ENCODE measurements around the gene MYRFL. TPM values are rescaled to one million over a fixed set of nuclear protein-coding genes. Genes with fewer than 3 reads are reported as not detected.

The MYRFL gene
- total RNA-seq, 8 experiments from 2014 or later: 0.18 to 0.57 (median 0.33) TPM; not detected in 3

DNA sequence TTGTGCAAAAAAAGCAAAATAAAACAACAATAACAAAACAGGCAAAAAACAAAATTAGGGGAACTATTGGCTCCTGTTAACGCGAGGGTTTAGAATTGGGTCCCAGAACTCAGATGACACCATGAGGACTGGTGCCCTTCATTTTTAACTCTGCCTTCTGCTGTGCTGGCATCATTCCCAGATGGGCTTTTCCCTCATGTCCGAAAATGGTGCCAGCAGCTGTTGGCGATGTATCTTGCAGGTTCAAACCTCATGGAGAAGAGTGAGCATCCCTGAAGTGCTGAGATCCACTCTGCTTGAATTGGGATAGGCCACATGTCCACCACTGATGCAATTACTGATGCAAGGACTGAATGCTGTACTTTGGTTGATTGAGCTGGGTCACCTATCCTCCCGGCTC, 61.1 kb downstream of the MYRFL start:
- ATAC-seq (replicated peaks in 6 of 8): no peak
- Histone ChIP-seq H3K4me3 (no peak overlapping the region), H3K27ac (no peak overlapping the region), H3K4me1 (replicated peaks in 1 of 2) (no peaks in the 10 kb centered on the region)
- WGBS, 10 experiments: 0 to 100% (median 89%) methylated on average over 2 to 5 of the region's 5 CpGs
- in situ Hi-C loops (cut with MboI; ENCODE audit: low pct_unique_long_range_greater_than_20kb in 2 of 9, low sequenced_read_pairs in 9 of 9, unreplicated experiment in 9 of 9): loop anchor here (10.0 to 25.0 kb wide), 9 partner anchors 351 to 1126 kb away; partner anchors contain the start of genes CNOT2 (in 1 of the 9) and KCNMB4 (in 1 of the 9)

DNA sequence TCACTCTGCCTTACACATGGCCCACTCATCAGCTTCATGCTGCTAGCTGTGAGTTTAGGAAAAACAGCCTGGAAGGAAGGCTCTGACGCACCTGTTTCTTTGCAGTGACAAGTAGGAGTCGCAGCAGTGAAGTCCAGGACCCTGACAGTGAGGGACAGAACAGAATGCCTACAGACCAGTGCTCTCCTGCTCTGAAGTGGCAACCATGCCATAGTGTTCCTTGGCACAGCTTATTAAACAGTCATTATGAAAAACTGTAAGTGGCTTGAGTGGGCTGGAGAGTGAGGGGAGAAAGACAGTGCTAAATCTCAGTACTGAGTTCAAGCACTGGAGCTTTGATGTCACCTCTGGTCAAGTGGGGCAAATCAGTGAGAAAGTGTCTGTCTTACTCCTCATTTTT, 61.7 kb downstream of the MYRFL start:
- 50 to 100% methylated on average over 1 to 2 of the region's 2 CpGs; no CpG with 5 or more reads in 8 of the 10 experiments for WGBS, 10 experiments
- no peak for ATAC-seq (replicated peaks in 6 of 8)
- H3K4me1 ChIP-seq (replicated peaks in 1 of 2): no peaks in the 10 kb centered on the region
- in situ Hi-C loops (cut with MboI; ENCODE audit: low pct_unique_long_range_greater_than_20kb in 2 of 9, low sequenced_read_pairs in 9 of 9, unreplicated experiment in 9 of 9): loop anchor here (10.0 to 25.0 kb wide), 9 partner anchors 351 to 1126 kb away; partner anchors contain the start of genes CNOT2 (in 1 of the 9) and KCNMB4 (in 1 of the 9)
- H3K27ac ChIP-seq: no peak overlapping the region
- no peak overlapping the region for H3K4me3 ChIP-seq

DNA sequence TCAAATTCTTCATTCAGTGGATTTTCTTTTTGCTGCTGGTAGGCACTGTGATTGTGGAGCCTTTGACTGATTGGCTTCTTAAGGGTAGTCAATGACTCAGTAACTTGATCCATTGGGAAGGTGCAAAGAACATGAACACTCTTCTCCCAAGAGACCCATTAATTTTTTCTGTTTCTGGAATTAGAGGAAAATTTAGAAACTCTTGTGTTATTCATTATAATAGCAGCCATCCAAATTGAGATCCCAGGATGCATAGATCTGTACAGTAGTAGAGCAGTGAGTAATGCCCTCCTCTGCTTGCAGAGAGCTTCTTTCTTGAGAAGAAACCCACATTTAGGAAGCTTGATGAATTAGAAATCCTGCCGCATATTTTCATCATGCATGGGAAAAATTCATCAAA, 63.9 kb downstream of the MYRFL start:
- in situ Hi-C loops (cut with MboI; ENCODE audit: low pct_unique_long_range_greater_than_20kb in 2 of 9, low sequenced_read_pairs in 9 of 9, unreplicated experiment in 9 of 9): loop anchor here (10.0 to 25.0 kb wide), 9 partner anchors 348 to 1123 kb away; partner anchors contain the start of genes CNOT2 (in 1 of the 9) and KCNMB4 (in 1 of the 9)
- Histone ChIP-seq H3K4me3 (no peak overlapping the region), H3K4me1 (replicated peaks in 1 of 2) (no peaks in the 10 kb centered on the region), H3K27ac (no peak overlapping the region)
- peak in 1 of 8 experiments; percentile 42 for ATAC-seq (replicated peaks in 6 of 8)
- 88 to 100% (median 100%) methylated on average over 1 of the region's 1 CpG; no CpG with 5 or more reads in 3 of the 10 experiments for WGBS, 10 experiments

DNA sequence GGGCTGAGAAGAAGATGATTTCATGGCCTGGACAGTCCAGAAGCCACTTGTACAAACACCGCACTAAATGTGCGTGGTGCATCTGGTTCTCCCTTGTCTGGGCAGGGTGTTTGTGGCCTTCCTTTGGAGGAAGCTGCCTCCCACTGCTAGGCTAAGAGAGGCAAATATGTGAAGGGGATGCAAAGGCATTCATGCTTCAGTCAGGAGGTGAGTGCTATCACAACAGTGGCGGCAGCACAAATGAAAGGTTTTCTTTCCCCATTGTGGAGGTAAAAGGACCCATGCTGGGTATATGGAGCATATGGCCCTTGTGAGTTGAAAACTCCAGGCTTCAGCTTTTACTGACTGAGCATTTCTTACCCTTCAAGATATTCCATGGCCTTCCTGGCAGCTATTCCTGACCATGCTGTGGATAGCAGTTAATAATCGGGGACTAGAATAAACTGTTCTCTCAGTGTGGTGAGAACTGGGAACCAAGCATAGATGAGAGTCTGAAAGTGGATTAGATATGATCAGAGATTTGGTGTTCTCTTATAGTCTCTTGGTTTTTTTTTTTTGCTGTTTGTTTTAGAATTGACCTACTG, 69.9 kb downstream of the MYRFL start:
- WGBS, 10 experiments: 67 to 100% (median 86%) methylated on average over 1 to 4 of the region's 4 CpGs; no CpG with 5 or more reads in 4 of the 10 experiments
- H3K4me1 ChIP-seq (replicated peaks in 1 of 2): no peaks in the 10 kb centered on the region
- in situ Hi-C loops (cut with MboI; ENCODE audit: low pct_unique_long_range_greater_than_20kb in 2 of 9, low sequenced_read_pairs in 9 of 9, unreplicated experiment in 9 of 9): loop anchor here (25.0 kb wide), 7 partner anchors 342 to 1117 kb away; partner anchors contain the start of genes CNOT2 (in 1 of the 9) and KCNMB4 (in 1 of the 9)
- no peak for ATAC-seq (replicated peaks in 6 of 8)
- no peak overlapping the region for H3K27ac ChIP-seq
- H3K4me3 ChIP-seq: no peak overlapping the region

DNA sequence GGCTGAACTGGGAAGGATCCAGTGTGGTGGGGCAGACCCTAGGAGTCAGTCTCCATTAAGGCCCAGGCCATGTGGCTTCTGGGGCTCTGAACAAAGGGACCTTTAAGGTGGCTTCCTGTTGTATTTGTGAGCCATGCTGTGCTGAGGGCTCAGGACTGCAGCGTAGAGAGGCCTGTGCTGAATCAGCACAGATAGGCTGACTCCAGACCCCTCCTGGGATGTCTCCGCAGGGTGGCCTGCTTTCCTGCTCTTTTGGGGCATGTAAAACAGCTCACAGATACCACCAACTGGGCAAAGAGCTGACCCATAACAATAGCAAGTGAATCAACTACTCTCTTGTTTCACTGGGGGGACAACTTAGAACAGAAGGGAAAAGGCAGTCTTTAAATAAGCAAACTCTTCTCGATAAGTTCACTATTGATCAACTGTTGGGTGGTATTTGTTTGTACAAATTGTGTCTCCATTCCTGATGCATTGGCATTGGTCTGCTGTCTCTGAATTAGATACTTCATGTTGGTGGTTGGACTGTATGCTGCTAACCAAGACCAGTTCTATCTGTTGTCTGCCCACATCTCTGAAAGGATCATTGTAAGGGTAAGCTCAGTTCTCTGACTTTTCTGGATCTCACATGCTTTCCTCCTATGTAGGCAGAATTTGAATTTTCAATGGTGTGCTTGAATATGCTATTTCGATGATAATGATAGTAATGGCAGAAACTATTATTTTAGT, 71.8 kb downstream of the MYRFL start:
- H3K4me1 ChIP-seq (replicated peaks in 1 of 2): no peaks in the 10 kb centered on the region
- ATAC-seq (replicated peaks in 6 of 8): no peak
- H3K27ac ChIP-seq: no peak overlapping the region
- 38 to 100% (median 60%) methylated on average over 1 to 3 of the region's 4 CpGs; no CpG with 5 or more reads in 3 of the 10 experiments for WGBS, 10 experiments
- no peak overlapping the region for H3K4me3 ChIP-seq
- in situ Hi-C loops (cut with MboI; ENCODE audit: low pct_unique_long_range_greater_than_20kb in 2 of 9, low sequenced_read_pairs in 9 of 9, unreplicated experiment in 9 of 9): loop anchor here (25.0 kb wide), 7 partner anchors 340 to 1115 kb away; partner anchors contain the start of genes CNOT2 (in 1 of the 9) and KCNMB4 (in 1 of the 9)

DNA sequence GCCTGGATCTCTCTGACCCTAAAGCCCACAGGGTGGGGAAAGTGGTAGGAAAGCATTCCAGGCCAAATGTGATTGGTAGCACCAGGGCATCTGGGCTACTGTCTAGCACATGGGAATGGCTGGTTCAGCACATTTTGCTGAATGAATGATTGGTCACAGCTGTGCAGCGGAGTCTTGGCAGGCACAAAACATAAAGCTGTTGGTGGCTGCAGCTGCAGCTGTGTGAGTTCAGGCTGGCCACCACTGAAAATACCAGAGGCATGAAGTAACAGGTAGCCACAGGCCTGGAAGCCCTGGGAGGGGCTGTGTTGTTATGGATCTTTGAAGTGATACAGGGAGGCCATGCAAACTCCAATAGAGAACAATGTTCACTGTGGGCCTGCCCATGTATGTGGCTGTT, 72.7 kb downstream of the MYRFL start:
- Histone ChIP-seq H3K4me3 (no peak overlapping the region), H3K4me1 (replicated peaks in 1 of 2) (no peaks in the 10 kb centered on the region), H3K27ac (no peak overlapping the region)
- in situ Hi-C loops (cut with MboI; ENCODE audit: low pct_unique_long_range_greater_than_20kb in 2 of 9, low sequenced_read_pairs in 9 of 9, unreplicated experiment in 9 of 9): loop anchor here (25.0 kb wide), 7 partner anchors 340 to 1115 kb away; partner anchors contain the start of genes CNOT2 (in 1 of the 9) and KCNMB4 (in 1 of the 9)
- peak in 7 of 8 experiments; percentile 20 to 98 (median 73) for ATAC-seq (replicated peaks in 6 of 8)
- 0 to 100% (median 73%) methylated on average over 1 of the region's 1 CpG; no CpG with 5 or more reads in 6 of the 10 experiments for WGBS, 10 experiments

DNA sequence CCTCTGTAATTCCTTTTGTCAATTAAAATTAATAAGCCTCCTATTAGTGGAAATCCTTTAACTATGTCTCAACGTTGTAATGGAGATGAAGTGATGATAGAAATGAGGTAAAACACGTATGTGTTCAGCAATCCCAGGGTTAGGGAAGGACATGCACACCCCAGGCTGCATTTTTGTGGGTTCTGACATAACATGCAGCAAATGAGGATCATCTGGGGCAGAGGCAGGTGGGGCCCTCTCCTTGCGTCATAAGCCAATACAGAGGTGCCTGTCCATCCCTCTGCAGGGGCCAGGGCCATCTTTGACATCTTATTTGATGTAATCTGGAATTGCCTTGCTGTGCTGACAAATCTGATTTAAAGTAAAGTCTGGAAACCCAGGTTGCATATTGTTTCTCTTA, 73.2 kb downstream of the MYRFL start:
- H3K4me1 ChIP-seq (replicated peaks in 1 of 2): no peaks in the 10 kb centered on the region
- ATAC-seq (replicated peaks in 6 of 8): peak in 1 of 8 experiments; percentile 9
- no peak overlapping the region for H3K4me3 ChIP-seq
- H3K27ac ChIP-seq: no peak overlapping the region
- WGBS, 10 experiments: 0 to 67% (median 42%) methylated on average over 1 to 3 of the region's 3 CpGs; no CpG with 5 or more reads in 5 of the 10 experiments
- in situ Hi-C loops (cut with MboI; ENCODE audit: low pct_unique_long_range_greater_than_20kb in 2 of 9, low sequenced_read_pairs in 9 of 9, unreplicated experiment in 9 of 9): loop anchor here (25.0 kb wide), 7 partner anchors 339 to 1114 kb away; partner anchors contain the start of genes CNOT2 (in 1 of the 9) and KCNMB4 (in 1 of the 9)

DNA sequence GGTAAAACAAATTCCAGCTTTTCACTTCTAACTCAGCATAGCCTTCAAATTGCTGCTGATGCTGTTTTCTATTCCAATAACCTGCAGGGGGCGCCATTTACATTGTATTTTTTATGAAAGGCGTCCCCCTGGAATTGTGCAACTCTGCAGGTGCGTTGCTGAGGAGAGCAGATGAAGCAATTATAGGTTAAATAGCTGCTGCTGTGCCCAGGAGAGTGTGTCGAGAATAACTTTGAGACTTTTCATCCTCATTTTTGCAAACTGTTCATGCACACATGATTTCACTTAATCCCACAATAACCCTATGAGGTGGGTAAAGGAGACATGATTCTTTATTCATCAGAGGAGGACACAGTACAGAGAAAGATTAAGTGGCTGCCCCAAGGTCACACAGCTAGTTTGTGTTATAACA, 75.7 kb downstream of the MYRFL start:
- in situ Hi-C loops (cut with MboI; ENCODE audit: low pct_unique_long_range_greater_than_20kb in 2 of 9, low sequenced_read_pairs in 9 of 9, unreplicated experiment in 9 of 9): no loop called here
- H3K27ac ChIP-seq: no peak overlapping the region
- no peak overlapping the region for H3K4me3 ChIP-seq
- H3K4me1 ChIP-seq (replicated peaks in 1 of 2): peaks cover 5% of the 10 kb centered on the region in 2 donors
- peak; percentile 8 to 85 (median 64) for ATAC-seq (replicated peaks in 6 of 8)
- 0% methylated on average over 1 to 4 of the region's 4 CpGs; no CpG with 5 or more reads in 4 of the 10 experiments for WGBS, 10 experiments

DNA sequence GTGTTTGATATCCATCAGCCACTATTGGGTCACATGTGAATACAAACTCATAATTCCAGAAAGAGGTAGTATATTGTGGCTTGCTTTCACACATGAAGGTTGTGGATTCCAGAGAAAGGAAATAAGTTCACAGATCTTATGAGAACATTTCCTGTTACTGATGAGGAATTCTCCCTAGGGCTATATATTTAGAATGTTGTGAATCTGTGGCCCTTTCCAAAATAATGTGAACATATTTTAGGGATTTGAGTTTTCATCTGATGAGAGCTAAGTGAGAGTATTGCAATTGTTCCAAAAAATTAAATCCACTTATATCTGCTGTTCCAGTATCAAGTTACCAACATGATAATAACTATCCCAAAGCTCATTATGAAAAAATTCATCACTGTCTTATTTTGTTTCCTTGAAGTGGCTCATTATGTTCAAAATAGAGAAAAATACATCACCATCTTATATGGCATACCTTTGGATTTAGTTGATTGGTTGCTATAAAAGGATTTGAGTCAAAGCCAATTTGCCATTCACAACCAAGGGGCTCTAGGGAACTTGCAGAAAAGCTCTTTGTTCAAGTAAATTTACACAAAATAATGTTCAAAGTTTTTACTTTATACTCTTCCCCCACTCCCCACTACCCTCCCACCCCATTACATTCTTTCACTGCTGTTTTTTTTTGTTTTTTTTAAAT, 76.3 kb downstream of the MYRFL start:
- ATAC-seq (replicated peaks in 6 of 8): no peak
- peaks cover 5% of the 10 kb centered on the region in 2 donors for H3K4me1 ChIP-seq (replicated peaks in 1 of 2)
- in situ Hi-C loops (cut with MboI; ENCODE audit: low pct_unique_long_range_greater_than_20kb in 2 of 9, low sequenced_read_pairs in 9 of 9, unreplicated experiment in 9 of 9): no loop called here
- H3K27ac ChIP-seq: no peak overlapping the region
- H3K4me3 ChIP-seq: no peak overlapping the region

DNA sequence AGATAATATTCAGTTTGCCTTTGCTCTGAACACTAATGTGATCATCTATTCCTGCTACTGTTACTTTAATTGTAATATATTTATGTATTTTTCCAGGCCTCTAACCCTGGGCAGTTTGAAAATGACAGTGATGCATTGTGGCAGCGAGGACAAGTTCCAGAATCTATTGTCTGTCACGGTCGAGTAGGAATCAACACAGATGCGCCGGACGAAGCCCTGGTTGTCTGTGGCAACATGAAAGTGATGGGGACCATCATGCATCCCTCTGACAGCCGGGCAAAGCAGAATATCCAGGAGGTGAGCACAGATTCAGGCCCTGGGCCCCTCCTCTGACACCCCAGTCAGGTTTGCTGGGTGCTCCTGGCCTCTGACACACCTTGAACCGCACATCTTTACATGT, 78.5 kb downstream of the MYRFL start:
- H3K4me1 ChIP-seq (replicated peaks in 1 of 2): peaks cover 5% of the 10 kb centered on the region in 2 donors
- in situ Hi-C loops (cut with MboI; ENCODE audit: low pct_unique_long_range_greater_than_20kb in 2 of 9, low sequenced_read_pairs in 9 of 9, unreplicated experiment in 9 of 9): no loop called here
- WGBS, 10 experiments: 44 to 88% (median 70%) methylated on average over 1 to 7 of the region's 8 CpGs; no CpG with 5 or more reads in 3 of the 10 experiments
- ATAC-seq (replicated peaks in 6 of 8): peak in 5 of 8 experiments; percentile 45 to 69 (median 67)
- no peak overlapping the region for H3K27ac ChIP-seq
- H3K4me3 ChIP-seq: no peak overlapping the region

DNA sequence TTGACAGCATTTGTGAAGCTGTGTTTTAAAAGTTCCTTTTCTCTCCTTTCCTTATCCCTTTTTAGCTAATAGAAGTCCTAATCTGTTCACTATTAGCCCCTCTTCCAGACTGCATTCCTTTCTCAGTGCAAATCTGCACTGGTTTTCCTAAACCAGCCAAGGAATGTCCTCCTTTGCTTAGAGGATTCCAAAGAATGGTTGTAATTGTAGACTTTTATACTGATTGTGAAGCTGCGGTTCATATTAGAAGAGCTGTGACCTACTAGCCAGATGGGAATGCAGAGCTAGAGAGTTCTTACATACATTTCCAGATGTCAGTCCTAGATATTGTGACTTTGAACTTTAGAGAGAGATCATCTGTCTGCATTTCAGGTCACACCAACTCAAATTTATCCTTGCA, 79.8 kb downstream of the MYRFL start:
- no peak for ATAC-seq (replicated peaks in 6 of 8)

DNA sequence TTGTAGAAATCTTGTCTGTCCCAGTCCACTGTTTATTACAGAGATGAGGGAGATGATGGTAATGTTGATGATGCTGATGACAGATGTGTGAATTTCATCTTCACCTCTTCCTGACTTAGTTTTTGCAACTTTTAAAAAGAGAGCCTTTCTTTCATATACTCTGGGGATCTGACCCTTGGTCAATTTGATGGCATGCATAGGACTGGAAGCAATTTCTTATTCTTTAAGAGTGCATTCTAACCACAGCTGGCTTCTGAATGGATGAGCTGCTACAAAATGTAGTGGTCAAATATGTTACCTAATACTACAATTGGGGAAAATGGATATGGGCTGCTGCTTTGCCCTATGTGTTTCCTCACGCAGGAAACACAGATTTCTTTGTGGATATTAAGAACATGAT, 80.8 kb downstream of the MYRFL start:
- ATAC-seq (replicated peaks in 6 of 8): no peak
- Histone ChIP-seq H3K4me1 (replicated peaks in 1 of 2) (peaks cover 5% of the 10 kb centered on the region in 2 donors), H3K27ac (no peak overlapping the region), H3K4me3 (no peak overlapping the region)
- in situ Hi-C loops (cut with MboI; ENCODE audit: low pct_unique_long_range_greater_than_20kb in 2 of 9, low sequenced_read_pairs in 9 of 9, unreplicated experiment in 9 of 9): no loop called here
- 40 to 100% (median 85%) methylated on average over 1 of the region's 1 CpG; no CpG with 5 or more reads in 6 of the 10 experiments for WGBS, 10 experiments

More for the DNA sequence above, 79.8 kb downstream of the MYRFL start:
- Histone ChIP-seq H3K27ac (no peak overlapping the region), H3K4me3 (no peak overlapping the region), H3K4me1 (replicated peaks in 1 of 2) (peaks cover 5% of the 10 kb centered on the region in 2 donors)
- 0 to 100% (median 85%) methylated on average over 1 of the region's 1 CpG; no CpG with 5 or more reads in 6 of the 10 experiments for WGBS, 10 experiments
- in situ Hi-C loops (cut with MboI; ENCODE audit: low pct_unique_long_range_greater_than_20kb in 2 of 9, low sequenced_read_pairs in 9 of 9, unreplicated experiment in 9 of 9): no loop called here

Data from motor neuron (in vitro differentiated cells).